GM10248 (cell line): ENCODE measurements around the gene CRY1.

Source experiments
- CTCF ChIA-PET: fragments of 300-600 bp; sonication (Branson Sonifier 250); formaldehyde crosslinking; extraction: SDS; loops from one replicate; lab custom pipeline; 2021; ENCODE audit warnings: antibody characterized with exemption; lab: Yijun Ruan, JAX
- POLR2A ChIA-PET: fragments of 350-650 bp; sonication (Branson Sonifier 250); formaldehyde crosslinking; extraction: SDS; loops from one replicate; lab custom pipeline; 2020; ENCODE audit warnings: antibody characterized with exemption; lab: Yijun Ruan, JAX
- DNase-seq: peaks from one replicate; pipeline ENCODE4 v3.0.0; 2012; ENCODE audit errors: extremely low spot score
- CTCF ChIP-seq: IDR thresholded peaks from 2 replicates; pipeline ENCODE4 v1.5.1; 2012; ENCODE audit warnings: mild to moderate bottlenecking, low read depth; ENCODE audit errors: extremely low read depth, missing control alignments, control extremely low read depth

The CRY1 gene

GRCh38 chr12:107103516-107103915 is 10.2 kb upstream of the CRY1 start:
- no peak for TF ChIP-seq CTCF
- DNase-seq, result no peak
- CTCF ChIA-PET, result interaction anchor here (2.1 to 2.5 kb wide), 2 partner anchors 9 to 11 kb away, joined by 12 to 19 read pairs; no protein-coding TSS in a partner anchor
- POLR2A ChIA-PET, result no interaction called here

- CTCF ChIA-PET, result interaction anchor here (2.5 kb wide), 1 partner anchor 10 kb away, joined by 19 read pairs; no protein-coding TSS in a partner anchor
- TF ChIP-seq CTCF, result no peak
- POLR2A ChIA-PET, result no interaction called here
- DNase-seq, result no peak
Measured at GRCh38 chr12:107103097-107103496, 9.7 kb upstream of the CRY1 start.

GRCh38 chr12:107102294-107102693 is 8.9 kb upstream of the CRY1 start:
- CTCF ChIA-PET, result no interaction called here
- no peak for DNase-seq

GRCh38 chr12:107101651-107102050 is 8.3 kb upstream of the CRY1 start:
- ChIA-PET POLR2A (no interaction called here), CTCF (interaction anchor here (1.2 kb wide), 1 partner anchor 744 kb away, joined by 3 read pairs; the partner anchor contains the start of gene POLR3B)
- no peak for TF ChIP-seq CTCF
- no peak for DNase-seq

More at GRCh38 chr12:107102294-107102693, 8.9 kb upstream of the CRY1 start:
- POLR2A ChIA-PET, result no interaction called here
- TF ChIP-seq CTCF, result no peak

GRCh38 chr12:107099917-107100316 is 6.6 kb upstream of the CRY1 start:
- CTCF ChIA-PET, result interaction anchor here (1.1 to 1.3 kb wide), 2 partner anchors 8 to 14 kb away, joined by 3 to 4 read pairs; no protein-coding TSS in a partner anchor
- no peak for TF ChIP-seq CTCF
- no peak for DNase-seq
- POLR2A ChIA-PET, result no interaction called here

- TF ChIP-seq CTCF, result no peak
- ChIA-PET CTCF (no interaction called here), POLR2A (no interaction called here)
- DNase-seq, result no peak
Measured at GRCh38 chr12:107096571-107096970, 3.2 kb upstream of the CRY1 start.
